NT2/D1 (cell line): Measurements from ENCODE around the gene FRAS1.

Experiments
- YY1 ChIP-seq: IDR thresholded peaks from 2 replicates; pipeline ENCODE4 v1.6.1; 2011; ENCODE audit not compliant: insufficient read length, insufficient read depth
- ZNF274 ChIP-seq: IDR thresholded peaks from 2 replicates; pipeline ENCODE4 v1.6.1; 2011; ENCODE audit warnings: mild to moderate bottlenecking, low read depth, low read length

GRCh38 chr4:78320349-78320935 is 263.3 kb downstream of the FRAS1 start:
- TF ChIP-seq ZNF274 (no peak), YY1 (no peak)
